Stimulated activated CD8-positive, alpha-beta memory T cell treated with anti-CD3 and anti-CD28 coated beads, Interleukin-15, amount 100 ng/mL, for 48 hours (primary cell): Measurements from ENCODE around the gene DCLK2.
A peak's percentile ranks its signal among the peaks of the same experiment; 100 is the strongest.

Source experiments
- DNase-seq, 2 donors: peaks; one replicate each; pipeline ENCODE4 v3.0.0-alpha.2; 2020; ENCODE audit warnings: low read depth in 2 of 2

DCLK2 gene

GRCh38 chr4:150262611-150263010 is 184.4 kb downstream of the DCLK2 start:
- no peak for DNase-seq

GRCh38 chr4:150264595-150265161 is 186.4 kb downstream of the DCLK2 start:
- DNase-seq = no peak

GRCh38 chr4:150265806-150266205 is 187.6 kb downstream of the DCLK2 start:
- DNase-seq = no peak

GRCh38 chr4:150268444-150268843 is 190.2 kb downstream of the DCLK2 start:
- no peak for DNase-seq

- DNase-seq = no peak
Measured at GRCh38 chr4:150278206-150278605, 200.0 kb downstream of the DCLK2 start.

GRCh38 chr4:150280081-150280895 is 202.0 kb downstream of the DCLK2 start:
- DNase-seq = no peak

- DNase-seq = no peak
Measured at GRCh38 chr4:150280975-150281374, 202.7 kb downstream of the DCLK2 start.

GRCh38 chr4:150283689-150284088 is 205.4 kb downstream of the DCLK2 start:
- no peak for DNase-seq

GRCh38 chr4:150286656-150287055 is 208.4 kb downstream of the DCLK2 start:
- DNase-seq = no peak

- DNase-seq = no peak
Measured at GRCh38 chr4:150289198-150289597, 211.0 kb downstream of the DCLK2 start.

- no peak for DNase-seq
Measured at GRCh38 chr4:150289881-150290280, 211.6 kb downstream of the DCLK2 start.

GRCh38 chr4:150297861-150298474 is 219.7 kb downstream of the DCLK2 start:
- no peak for DNase-seq

GRCh38 chr4:150299816-150300215 is 221.6 kb downstream of the DCLK2 start:
- no peak for DNase-seq

GRCh38 chr4:150302553-150302952 is 224.3 kb downstream of the DCLK2 start:
- peak in 1 of 2 donors; percentile 8 for DNase-seq

- no peak for DNase-seq
Measured at GRCh38 chr4:150305995-150306394, 227.8 kb downstream of the DCLK2 start.

- DNase-seq = no peak
Measured at GRCh38 chr4:150306719-150307118, 228.5 kb downstream of the DCLK2 start.
